ENCODE data around the gene BBIP1. TPM values are rescaled to one million over a fixed set of nuclear protein-coding genes. Genes with fewer than 3 reads are reported as not detected.

Gene BBIP1, protein sequence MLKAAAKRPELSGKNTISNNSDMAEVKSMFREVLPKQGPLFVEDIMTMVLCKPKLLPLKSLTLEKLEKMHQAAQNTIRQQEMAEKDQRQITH
- polyA plus RNA-seq, result 26.2 TPM
- long read RNA-seq, donor 1, full-length matches to known transcripts, result 8 of 8 reads
- long read RNA-seq, donor 1, partial matches to known transcripts, result 0 of 8 reads
- long read RNA-seq, donor 1, other reads (novel, unspliced or antisense), result 0 of 8 reads
- long read RNA-seq, donor 2, full-length matches to known transcripts, result 14 of 14 reads
- long read RNA-seq, donor 2, partial matches to known transcripts, result 0 of 14 reads
- long read RNA-seq, donor 2, other reads (novel, unspliced or antisense), result 0 of 14 reads
- long read RNA-seq, donor 3, result 0 reads
- long read RNA-seq, donor 4, result 0 reads
- long read RNA-seq, donor 5, full-length matches to known transcripts, result 8 of 8 reads
- long read RNA-seq, donor 5, partial matches to known transcripts, result 0 of 8 reads
- long read RNA-seq, donor 5, other reads (novel, unspliced or antisense), result 0 of 8 reads
- long read RNA-seq, donor 6, full-length matches to known transcripts, result 21 of 21 reads
- long read RNA-seq, donor 6, partial matches to known transcripts, result 0 of 21 reads
- long read RNA-seq, donor 6, other reads (novel, unspliced or antisense), result 0 of 21 reads
- long read RNA-seq, donor 7, full-length matches to known transcripts, result 8 of 8 reads
- long read RNA-seq, donor 7, partial matches to known transcripts, result 0 of 8 reads
- long read RNA-seq, donor 7, other reads (novel, unspliced or antisense), result 0 of 8 reads
- long read RNA-seq, donor 8, full-length matches to known transcripts, result 15 of 15 reads
- long read RNA-seq, donor 8, partial matches to known transcripts, result 0 of 15 reads
- long read RNA-seq, donor 8, other reads (novel, unspliced or antisense), result 0 of 15 reads
- long read RNA-seq, donor 9, full-length matches to known transcripts, result 11 of 11 reads
- long read RNA-seq, donor 9, partial matches to known transcripts, result 0 of 11 reads
- long read RNA-seq, donor 9, other reads (novel, unspliced or antisense), result 0 of 11 reads
- long read RNA-seq, donor 10, full-length matches to known transcripts, result 17 of 57 reads
- long read RNA-seq, donor 10, partial matches to known transcripts, result 19 of 57 reads
- long read RNA-seq, donor 10, other reads (novel, unspliced or antisense), result 21 of 57 reads
- long read RNA-seq, donor 11, full-length matches to known transcripts, result 7 of 7 reads
- long read RNA-seq, donor 11, partial matches to known transcripts, result 0 of 7 reads
- long read RNA-seq, donor 11, other reads (novel, unspliced or antisense), result 0 of 7 reads

DNA sequence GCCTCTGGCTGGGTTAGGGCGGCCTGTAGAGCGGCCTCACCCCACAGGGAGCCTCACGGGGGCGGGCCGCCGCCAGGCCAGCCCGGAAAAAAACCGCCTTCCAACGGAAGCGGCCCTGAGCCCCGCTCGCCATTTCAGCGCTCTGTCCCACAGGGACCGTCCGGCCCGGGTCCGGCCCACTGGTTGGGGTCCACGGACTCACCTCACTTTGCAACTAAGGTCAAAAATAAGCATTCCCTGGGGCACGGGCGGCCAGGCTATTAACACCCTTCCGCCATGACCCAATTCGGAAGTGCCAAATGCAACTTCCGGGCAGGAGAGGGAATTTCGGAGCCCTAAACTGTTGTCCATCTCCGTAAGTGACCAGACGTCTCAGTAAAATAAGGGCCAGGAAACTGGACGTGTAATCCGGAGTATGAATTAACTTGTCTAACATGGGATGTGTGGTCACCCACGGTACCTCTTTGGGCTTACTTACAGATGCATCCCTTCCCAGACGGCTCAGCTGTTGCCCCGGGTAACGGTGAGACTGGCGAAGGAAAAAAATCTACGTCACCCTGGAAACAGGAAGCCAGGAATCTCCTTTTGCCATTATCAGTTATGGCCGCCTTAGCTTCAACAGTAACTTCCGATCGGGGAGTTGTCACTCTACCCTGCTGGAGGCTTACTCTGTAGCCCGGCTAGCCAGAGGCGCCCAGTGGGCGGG is at the start of gene BBIP1:
Gene BBIP1, minus strand, starts transcription at position 538 of the 706 bp plus-strand sequence. CDS start 1,023 bp downstream, outside the sequence.
- H3K36me3 ChIP-seq (ENCODE audit: control insufficient read depth, insufficient read depth, low read length), result no peaks in the 10 kb centered on the region
- no peaks in the 10 kb centered on the region for H3K9me3 ChIP-seq (ENCODE audit: control insufficient read depth, low read depth, low read length)
- peaks cover 6% of the 10 kb centered on the region for H3K4me1 ChIP-seq (ENCODE audit: control insufficient read depth, insufficient read depth, low read length)
- H3K27ac ChIP-seq (ENCODE audit: low read length), result peak within 1 kb of the TSS; percentile 97
- H3K4me3 ChIP-seq (ENCODE audit: low read length), result peak within 1 kb of the TSS; percentile 89
- peak in 1 of 2 donors; percentile 100 for DNase-seq
- no peaks in the 10 kb centered on the region for H3K27me3 ChIP-seq (ENCODE audit: control insufficient read depth, insufficient read depth, low read length)
- no CpG with 5 or more reads among the region's 40 CpGs for WGBS (ENCODE audit: insufficient coverage, low lambda C conversion rate)

GRCh38 chr10:110967645-110968044 is 48.7 kb upstream of the BBIP1 start:
- no peak for DNase-seq

DNA sequence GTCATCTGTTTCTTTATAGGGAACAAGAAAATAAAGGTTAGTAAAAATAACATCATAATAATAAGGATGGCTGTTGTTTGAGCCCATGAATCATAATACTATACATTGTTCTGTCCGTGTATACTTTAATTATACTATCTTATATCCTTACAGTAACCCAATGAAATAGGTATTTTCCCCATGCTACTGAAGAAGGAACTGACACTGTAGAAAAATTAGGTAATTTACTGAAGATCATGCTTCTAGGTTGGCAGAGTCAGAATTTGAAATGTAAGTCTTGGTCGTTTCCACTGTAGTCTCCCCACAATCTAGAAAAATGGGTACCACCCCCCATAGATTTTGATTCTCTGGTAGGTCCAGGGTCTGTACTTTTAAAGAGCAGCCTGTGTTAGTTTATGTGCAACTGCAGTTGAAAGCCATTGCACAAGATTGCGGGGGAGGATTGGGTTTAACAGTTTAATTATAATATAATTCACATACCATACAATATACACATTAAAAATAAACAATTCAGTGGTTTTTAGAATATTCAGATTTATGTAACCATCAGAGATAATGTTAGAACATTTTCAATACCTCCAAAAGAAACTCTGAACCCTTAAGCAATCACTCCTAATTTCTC is 48.1 kb upstream of the BBIP1 start:
- no peak overlapping the region for H3K27ac ChIP-seq (ENCODE audit: low read length)
- H3K27me3 ChIP-seq (ENCODE audit: control insufficient read depth, insufficient read depth, low read length), result no peaks in the 10 kb centered on the region
- no peak for DNase-seq
- 80% methylated on average over 1 of the region's 3 CpGs for WGBS (ENCODE audit: insufficient coverage, low lambda C conversion rate)
- H3K36me3 ChIP-seq (ENCODE audit: control insufficient read depth, insufficient read depth, low read length), result peaks cover 5% of the 10 kb centered on the region
- H3K9me3 ChIP-seq (ENCODE audit: control insufficient read depth, low read depth, low read length), result no peaks in the 10 kb centered on the region
- H3K4me1 ChIP-seq (ENCODE audit: control insufficient read depth, insufficient read depth, low read length), result no peaks in the 10 kb centered on the region
- H3K4me3 ChIP-seq (ENCODE audit: low read length), result no peak overlapping the region

More at GRCh38 chr10:110967645-110968044, 48.7 kb upstream of the BBIP1 start:
- Histone ChIP-seq H3K27me3 (ENCODE audit: control insufficient read depth, insufficient read depth, low read length) (no peaks in the 10 kb centered on the region), H3K9me3 (ENCODE audit: control insufficient read depth, low read depth, low read length) (no peaks in the 10 kb centered on the region), H3K4me3 (ENCODE audit: low read length) (no peak overlapping the region), H3K27ac (ENCODE audit: low read length) (no peak overlapping the region), H3K36me3 (ENCODE audit: control insufficient read depth, insufficient read depth, low read length) (peaks cover 5% of the 10 kb centered on the region), H3K4me1 (ENCODE audit: control insufficient read depth, insufficient read depth, low read length) (no peaks in the 10 kb centered on the region)
- WGBS (ENCODE audit: insufficient coverage, low lambda C conversion rate), result 0% methylated on average over 1 of the region's 1 CpG

DNA sequence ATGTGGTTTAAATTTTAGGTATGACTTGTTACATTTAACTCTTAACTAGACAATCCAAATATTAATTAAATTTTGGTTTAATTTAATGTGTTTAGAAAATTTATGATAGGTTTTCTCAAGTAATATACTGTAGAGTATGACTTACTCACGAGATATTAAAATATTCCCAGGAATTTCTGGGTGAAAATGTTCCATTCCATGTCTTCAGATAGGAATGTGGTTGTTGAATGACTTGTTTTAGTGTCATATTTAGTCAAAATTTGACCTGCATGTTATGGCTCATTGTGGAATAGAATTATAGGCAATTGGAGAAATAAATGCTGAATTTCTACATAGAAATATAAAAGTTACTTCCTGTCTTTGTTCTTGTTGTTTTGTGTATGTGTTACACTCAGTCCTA is 47.2 kb upstream of the BBIP1 start:
- Histone ChIP-seq H3K4me1 (ENCODE audit: control insufficient read depth, insufficient read depth, low read length) (no peaks in the 10 kb centered on the region), H3K4me3 (ENCODE audit: low read length) (no peak overlapping the region), H3K27me3 (ENCODE audit: control insufficient read depth, insufficient read depth, low read length) (no peaks in the 10 kb centered on the region), H3K36me3 (ENCODE audit: control insufficient read depth, insufficient read depth, low read length) (peaks cover 5% of the 10 kb centered on the region), H3K27ac (ENCODE audit: low read length) (no peak overlapping the region), H3K9me3 (ENCODE audit: control insufficient read depth, low read depth, low read length) (no peaks in the 10 kb centered on the region)
- no peak for DNase-seq
- no CpG with 5 or more reads among the region's 1 CpG for whole genome bisulfite sequencing (ENCODE audit: insufficient coverage, low lambda C conversion rate)

GRCh38 chr10:110965216-110965615 is 46.2 kb upstream of the BBIP1 start:
- Histone ChIP-seq H3K27me3 (ENCODE audit: control insufficient read depth, insufficient read depth, low read length) (no peaks in the 10 kb centered on the region), H3K9me3 (ENCODE audit: control insufficient read depth, low read depth, low read length) (no peaks in the 10 kb centered on the region), H3K4me1 (ENCODE audit: control insufficient read depth, insufficient read depth, low read length) (no peaks in the 10 kb centered on the region), H3K4me3 (ENCODE audit: low read length) (no peak overlapping the region), H3K36me3 (ENCODE audit: control insufficient read depth, insufficient read depth, low read length) (peaks cover 5% of the 10 kb centered on the region), H3K27ac (ENCODE audit: low read length) (no peak overlapping the region)
- DNase-seq, result no peak

- Histone ChIP-seq H3K36me3 (ENCODE audit: control insufficient read depth, insufficient read depth, low read length) (peaks cover 5% of the 10 kb centered on the region), H3K9me3 (ENCODE audit: control insufficient read depth, low read depth, low read length) (no peaks in the 10 kb centered on the region), H3K27me3 (ENCODE audit: control insufficient read depth, insufficient read depth, low read length) (no peaks in the 10 kb centered on the region), H3K27ac (ENCODE audit: low read length) (no peak overlapping the region), H3K4me1 (ENCODE audit: control insufficient read depth, insufficient read depth, low read length) (no peaks in the 10 kb centered on the region), H3K4me3 (ENCODE audit: low read length) (no peak overlapping the region)
- 94% methylated on average over 3 of the region's 5 CpGs for WGBS (ENCODE audit: insufficient coverage, low lambda C conversion rate)
- no peak for DNase-seq
Observed at GRCh38 chr10:110964681-110965080, 45.7 kb upstream of the BBIP1 start.

- H3K36me3 ChIP-seq (ENCODE audit: control insufficient read depth, insufficient read depth, low read length), result peaks cover 5% of the 10 kb centered on the region
- 88% methylated on average over 2 of the region's 2 CpGs for WGBS (ENCODE audit: insufficient coverage, low lambda C conversion rate)
- H3K27ac ChIP-seq (ENCODE audit: low read length), result no peak overlapping the region
- DNase-seq, result no peak
- no peaks in the 10 kb centered on the region for H3K4me1 ChIP-seq (ENCODE audit: control insufficient read depth, insufficient read depth, low read length)
- H3K27me3 ChIP-seq (ENCODE audit: control insufficient read depth, insufficient read depth, low read length), result no peaks in the 10 kb centered on the region
- no peaks in the 10 kb centered on the region for H3K9me3 ChIP-seq (ENCODE audit: control insufficient read depth, low read depth, low read length)
- H3K4me3 ChIP-seq (ENCODE audit: low read length), result no peak overlapping the region
Observed at GRCh38 chr10:110963162-110963561, 44.2 kb upstream of the BBIP1 start.

GRCh38 chr10:110962443-110962842 is 43.5 kb upstream of the BBIP1 start:
- Histone ChIP-seq H3K27me3 (ENCODE audit: control insufficient read depth, insufficient read depth, low read length) (no peaks in the 10 kb centered on the region), H3K4me1 (ENCODE audit: control insufficient read depth, insufficient read depth, low read length) (no peaks in the 10 kb centered on the region)
- 100% methylated on average over 1 of the region's 2 CpGs for WGBS (ENCODE audit: insufficient coverage, low lambda C conversion rate)

DNA sequence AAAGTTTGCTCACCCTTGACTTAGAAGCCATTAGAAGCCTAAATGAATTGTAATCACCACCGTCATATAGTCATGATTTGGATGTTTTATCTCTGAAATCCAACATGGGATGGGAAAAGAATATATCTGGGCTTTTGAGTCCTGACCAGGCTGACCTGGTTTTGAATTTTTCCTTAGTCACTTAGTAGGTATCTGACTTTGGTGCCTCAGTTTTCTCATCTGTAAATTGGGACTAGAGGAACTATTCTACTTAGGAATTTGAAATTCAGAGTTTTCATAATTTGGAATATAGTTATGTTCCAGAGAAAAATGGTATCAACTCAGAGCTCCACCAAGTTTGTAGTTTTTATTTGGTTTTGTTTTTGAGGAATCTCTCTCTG is 41.3 kb upstream of the BBIP1 start:
- H3K9me3 ChIP-seq (ENCODE audit: control insufficient read depth, low read depth, low read length), result no peaks in the 10 kb centered on the region
- no peak for DNase-seq
- peaks cover 2% of the 10 kb centered on the region for H3K36me3 ChIP-seq (ENCODE audit: control insufficient read depth, insufficient read depth, low read length)
- no CpG with 5 or more reads among the region's 1 CpG for WGBS (ENCODE audit: insufficient coverage, low lambda C conversion rate)
- no peak overlapping the region for H3K4me3 ChIP-seq (ENCODE audit: low read length)
- H3K4me1 ChIP-seq (ENCODE audit: control insufficient read depth, insufficient read depth, low read length), result no peaks in the 10 kb centered on the region
- H3K27ac ChIP-seq (ENCODE audit: low read length), result no peak overlapping the region
- no peaks in the 10 kb centered on the region for H3K27me3 ChIP-seq (ENCODE audit: control insufficient read depth, insufficient read depth, low read length)

More at GRCh38 chr10:110962443-110962842, 43.5 kb upstream of the BBIP1 start:
- Histone ChIP-seq H3K27ac (ENCODE audit: low read length) (no peak overlapping the region), H3K36me3 (ENCODE audit: control insufficient read depth, insufficient read depth, low read length) (peaks cover 5% of the 10 kb centered on the region), H3K9me3 (ENCODE audit: control insufficient read depth, low read depth, low read length) (no peaks in the 10 kb centered on the region), H3K4me3 (ENCODE audit: low read length) (no peak overlapping the region)
- DNase-seq, result no peak

All from large intestine (tissue), 12 donors.